ENCODE measurements around the gene ZNF526. TPM values are rescaled to one million over a fixed set of nuclear protein-coding genes. Genes with fewer than 3 reads are reported as not detected.
A peak's percentile ranks its signal among the peaks of the same experiment; 100 is the strongest.

ZNF526 gene
- total and polyA plus RNA-seq, 9 of the 15 experiments (the other 6 are each of a cell fraction or from before 2014, with no cell fraction given): 1.3 to 17.9 (median 6.2) TPM

DNA sequence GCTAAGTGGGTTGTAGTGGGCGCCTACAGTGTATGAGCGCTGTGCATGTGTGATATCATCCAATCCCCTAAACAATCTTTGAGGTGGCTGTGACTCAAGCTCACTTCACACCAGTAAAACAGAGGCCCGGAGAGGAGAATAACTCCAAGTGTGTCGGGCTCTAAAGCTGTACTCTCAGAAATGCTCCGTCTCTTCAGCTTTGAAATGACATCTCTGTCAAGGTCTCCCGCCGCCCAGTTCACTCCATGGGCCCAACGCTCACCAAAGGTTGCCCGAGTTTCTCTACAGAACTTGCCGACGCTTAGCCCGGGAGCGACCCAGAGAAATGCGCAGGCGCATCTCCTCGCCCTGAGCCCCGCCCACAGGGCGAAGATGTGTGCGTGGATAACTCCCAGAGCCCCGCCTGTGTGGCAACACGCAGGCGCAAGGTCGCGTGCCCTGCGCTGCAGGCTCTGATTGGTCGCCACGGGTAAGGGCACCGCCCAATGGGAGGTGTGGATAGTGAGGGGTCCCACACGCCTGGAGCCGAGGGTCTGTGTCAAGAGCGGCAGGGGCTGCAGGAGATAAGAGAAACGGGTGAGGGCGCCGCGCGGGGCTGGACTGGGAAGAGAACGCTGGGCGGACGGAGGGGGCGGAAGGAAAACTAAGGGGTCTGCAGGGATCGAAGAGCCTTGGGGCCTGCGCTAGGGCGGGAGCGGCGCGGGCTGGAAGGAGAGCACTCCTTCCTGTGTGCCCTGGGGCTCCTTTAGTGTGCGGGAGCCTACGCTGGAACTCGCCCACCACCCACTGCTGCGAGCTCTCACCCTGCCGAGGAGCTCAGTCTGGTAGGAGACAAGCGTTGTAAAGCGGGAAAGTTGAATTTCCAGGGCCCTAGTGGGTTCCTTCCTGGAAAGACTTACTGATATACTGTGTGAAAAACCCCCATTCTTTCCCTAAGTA is at the start of gene ZNF526 (continued):
- TF ChIP-seq, protein P1, sequence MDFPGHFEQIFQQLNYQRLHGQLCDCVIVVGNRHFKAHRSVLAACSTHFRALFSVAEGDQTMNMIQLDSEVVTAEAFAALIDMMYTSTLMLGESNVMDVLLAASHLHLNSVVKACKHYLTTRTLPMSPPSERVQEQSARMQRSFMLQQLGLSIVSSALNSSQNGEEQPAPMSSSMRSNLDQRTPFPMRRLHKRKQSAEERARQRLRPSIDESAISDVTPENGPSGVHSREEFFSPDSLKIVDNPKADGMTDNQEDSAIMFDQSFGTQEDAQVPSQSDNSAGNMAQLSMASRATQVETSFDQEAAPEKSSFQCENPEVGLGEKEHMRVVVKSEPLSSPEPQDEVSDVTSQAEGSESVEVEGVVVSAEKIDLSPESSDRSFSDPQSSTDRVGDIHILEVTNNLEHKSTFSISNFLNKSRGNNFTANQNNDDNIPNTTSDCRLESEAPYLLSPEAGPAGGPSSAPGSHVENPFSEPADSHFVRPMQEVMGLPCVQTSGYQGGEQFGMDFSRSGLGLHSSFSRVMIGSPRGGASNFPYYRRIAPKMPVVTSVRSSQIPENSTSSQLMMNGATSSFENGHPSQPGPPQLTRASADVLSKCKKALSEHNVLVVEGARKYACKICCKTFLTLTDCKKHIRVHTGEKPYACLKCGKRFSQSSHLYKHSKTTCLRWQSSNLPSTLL (IDR thresholded peaks at IDR 0.05): no peak
- TF ChIP-seq ZKSCAN8 (CRISPR knock-in tag; IDR thresholded peaks at IDR 0.05) (no peak), MCM3 (IDR thresholded peaks at IDR 0.05) (no peak), FOXM1 (IDR thresholded peaks at IDR 0.05; ENCODE audit: low read depth) (no peak), FOXM1 (CRISPR knock-in tag; IDR thresholded peaks at IDR 0.05; ENCODE audit: low read depth) (no peak), OTX1 (CRISPR knock-in tag; IDR thresholded peaks at IDR 0.05) (0 out of 2 replicates have a peak, but pooled peaks have one; percentile 23), SIN3A (IDR thresholded peaks at IDR 0.05; ENCODE audit: borderline replicate concordance in 2 of 2, control insufficient read depth in 1 of 2, low read depth in 2 of 2, low read length in 2 of 2) (0 out of 4 replicates have a peak, but pooled peaks of 1 of the 2 experiments have one; percentile 30), CHD2 (IDR thresholded peaks at IDR 0.05; ENCODE audit: low read depth, low read length) (peak; percentile 85), HDAC1 (IDR thresholded peaks at IDR 0.05) (peak in 1 of 2 experiments; percentile 94; a peak in 2 of 4 replicates), NFRKB (IDR thresholded peaks at IDR 0.05; ENCODE audit: low read depth) (no peak), DACH1 (IDR thresholded peaks at IDR 0.05; ENCODE audit: partially characterized antibody) (no peak), PYGO2 (tag; IDR thresholded peaks at IDR 0.05) (no peak), XRCC3 (IDR thresholded peaks at IDR 0.05) (no peak), GTF2F1 (IDR thresholded peaks at IDR 0.05; ENCODE audit: low read depth, low read length) (no peak)
- TF ChIP-seq, protein P2, sequence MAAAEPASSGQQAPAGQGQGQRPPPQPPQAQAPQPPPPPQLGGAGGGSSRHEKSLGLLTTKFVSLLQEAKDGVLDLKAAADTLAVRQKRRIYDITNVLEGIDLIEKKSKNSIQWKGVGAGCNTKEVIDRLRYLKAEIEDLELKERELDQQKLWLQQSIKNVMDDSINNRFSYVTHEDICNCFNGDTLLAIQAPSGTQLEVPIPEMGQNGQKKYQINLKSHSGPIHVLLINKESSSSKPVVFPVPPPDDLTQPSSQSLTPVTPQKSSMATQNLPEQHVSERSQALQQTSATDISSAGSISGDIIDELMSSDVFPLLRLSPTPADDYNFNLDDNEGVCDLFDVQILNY (CRISPR knock-in tag; IDR thresholded peaks at IDR 0.05): 0 out of 2 replicates have a peak, but pooled peaks have one; percentile 36
- TF ChIP-seq, protein P3, sequence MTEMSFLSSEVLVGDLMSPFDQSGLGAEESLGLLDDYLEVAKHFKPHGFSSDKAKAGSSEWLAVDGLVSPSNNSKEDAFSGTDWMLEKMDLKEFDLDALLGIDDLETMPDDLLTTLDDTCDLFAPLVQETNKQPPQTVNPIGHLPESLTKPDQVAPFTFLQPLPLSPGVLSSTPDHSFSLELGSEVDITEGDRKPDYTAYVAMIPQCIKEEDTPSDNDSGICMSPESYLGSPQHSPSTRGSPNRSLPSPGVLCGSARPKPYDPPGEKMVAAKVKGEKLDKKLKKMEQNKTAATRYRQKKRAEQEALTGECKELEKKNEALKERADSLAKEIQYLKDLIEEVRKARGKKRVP (CRISPR knock-in tag; IDR thresholded peaks at IDR 0.05): no peak
- TF ChIP-seq, protein P4, sequence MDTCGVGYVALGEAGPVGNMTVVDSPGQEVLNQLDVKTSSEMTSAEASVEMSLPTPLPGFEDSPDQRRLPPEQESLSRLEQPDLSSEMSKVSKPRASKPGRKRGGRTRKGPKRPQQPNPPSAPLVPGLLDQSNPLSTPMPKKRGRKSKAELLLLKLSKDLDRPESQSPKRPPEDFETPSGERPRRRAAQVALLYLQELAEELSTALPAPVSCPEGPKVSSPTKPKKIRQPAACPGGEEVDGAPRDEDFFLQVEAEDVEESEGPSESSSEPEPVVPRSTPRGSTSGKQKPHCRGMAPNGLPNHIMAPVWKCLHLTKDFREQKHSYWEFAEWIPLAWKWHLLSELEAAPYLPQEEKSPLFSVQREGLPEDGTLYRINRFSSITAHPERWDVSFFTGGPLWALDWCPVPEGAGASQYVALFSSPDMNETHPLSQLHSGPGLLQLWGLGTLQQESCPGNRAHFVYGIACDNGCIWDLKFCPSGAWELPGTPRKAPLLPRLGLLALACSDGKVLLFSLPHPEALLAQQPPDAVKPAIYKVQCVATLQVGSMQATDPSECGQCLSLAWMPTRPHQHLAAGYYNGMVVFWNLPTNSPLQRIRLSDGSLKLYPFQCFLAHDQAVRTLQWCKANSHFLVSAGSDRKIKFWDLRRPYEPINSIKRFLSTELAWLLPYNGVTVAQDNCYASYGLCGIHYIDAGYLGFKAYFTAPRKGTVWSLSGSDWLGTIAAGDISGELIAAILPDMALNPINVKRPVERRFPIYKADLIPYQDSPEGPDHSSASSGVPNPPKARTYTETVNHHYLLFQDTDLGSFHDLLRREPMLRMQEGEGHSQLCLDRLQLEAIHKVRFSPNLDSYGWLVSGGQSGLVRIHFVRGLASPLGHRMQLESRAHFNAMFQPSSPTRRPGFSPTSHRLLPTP (IDR thresholded peaks at IDR 0.05; ENCODE audit: borderline replicate concordance, extremely low read depth, insufficient read length): no peak
- TF ChIP-seq, protein P5, sequence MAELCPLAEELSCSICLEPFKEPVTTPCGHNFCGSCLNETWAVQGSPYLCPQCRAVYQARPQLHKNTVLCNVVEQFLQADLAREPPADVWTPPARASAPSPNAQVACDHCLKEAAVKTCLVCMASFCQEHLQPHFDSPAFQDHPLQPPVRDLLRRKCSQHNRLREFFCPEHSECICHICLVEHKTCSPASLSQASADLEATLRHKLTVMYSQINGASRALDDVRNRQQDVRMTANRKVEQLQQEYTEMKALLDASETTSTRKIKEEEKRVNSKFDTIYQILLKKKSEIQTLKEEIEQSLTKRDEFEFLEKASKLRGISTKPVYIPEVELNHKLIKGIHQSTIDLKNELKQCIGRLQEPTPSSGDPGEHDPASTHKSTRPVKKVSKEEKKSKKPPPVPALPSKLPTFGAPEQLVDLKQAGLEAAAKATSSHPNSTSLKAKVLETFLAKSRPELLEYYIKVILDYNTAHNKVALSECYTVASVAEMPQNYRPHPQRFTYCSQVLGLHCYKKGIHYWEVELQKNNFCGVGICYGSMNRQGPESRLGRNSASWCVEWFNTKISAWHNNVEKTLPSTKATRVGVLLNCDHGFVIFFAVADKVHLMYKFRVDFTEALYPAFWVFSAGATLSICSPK (IDR thresholded peaks at IDR 0.05; ENCODE audit: borderline replicate concordance): no peak

Data from K562 (cell line).